GM12892 (cell line): ENCODE measurements around the gene LYPD1.

Experiments used
- POLR2A ChIP-seq: IDR thresholded peaks from 2 replicates; pipeline ENCODE4 v1.6.1; 2011; ENCODE audit warnings: low read depth, low read length, control low read depth
- POLR2AphosphoS5 ChIP-seq: IDR thresholded peaks from 2 replicates; pipeline ENCODE4 v1.6.1; 2011; ENCODE audit warnings: low read depth, low read length, control low read depth
- TAF1 ChIP-seq: IDR thresholded peaks from 2 replicates; pipeline ENCODE4 v1.6.1; 2011; ENCODE audit warnings: low read depth, mild to moderate bottlenecking, control low read depth, low read length, borderline replicate concordance

GRCh38 chr2:132662732-132663131, 7.3 kb downstream of the LYPD1 start:
- no peak for TF ChIP-seq POLR2A
- no peak for TF ChIP-seq TAF1
- no peak for TF ChIP-seq POLR2AphosphoS5
